Glomerular visceral epithelial cell (primary cell): ENCODE data around the gene ZNF792.
"Not testable (repeated sequence)": the region's sequence is repeated elsewhere in the genome, so short reads cannot be mapped to it uniquely, and the experiment has no call there.

ENCODE experiments used
- DNase-seq: peaks from one replicate; pipeline ENCODE4 v3.0.0-alpha.2; 2016; ENCODE audit errors: extremely low spot score

ZNF792 gene

DNA sequence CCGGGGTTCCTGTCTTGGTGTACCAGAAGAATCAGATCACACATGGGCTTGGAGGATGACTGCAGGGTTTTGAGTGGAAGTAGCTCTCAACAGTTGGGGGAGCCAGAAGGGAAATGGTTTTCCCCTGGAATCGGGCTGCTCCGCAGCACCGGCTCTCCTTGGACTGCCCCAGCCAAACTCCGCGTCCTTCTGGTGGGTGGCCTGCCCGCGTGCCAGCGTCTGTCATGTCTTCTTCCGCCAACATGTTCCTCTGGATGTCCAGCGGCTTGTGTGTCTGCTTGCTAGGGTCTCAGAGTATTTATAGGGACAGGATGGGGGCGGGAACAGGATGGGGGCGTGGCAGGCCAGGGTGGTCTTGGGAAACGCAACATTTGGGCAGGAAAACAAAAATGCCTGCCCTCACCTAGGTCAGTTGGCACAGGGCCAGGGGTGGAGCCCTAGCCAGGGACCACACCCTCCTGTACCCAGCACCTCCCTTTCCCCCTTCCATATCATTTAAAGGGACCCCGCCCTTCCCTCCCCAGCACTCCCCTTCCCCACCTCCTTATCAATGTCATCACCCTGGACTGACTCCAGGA, 38.7 kb downstream of the ZNF792 start:
- no peak for DNase-seq

DNA sequence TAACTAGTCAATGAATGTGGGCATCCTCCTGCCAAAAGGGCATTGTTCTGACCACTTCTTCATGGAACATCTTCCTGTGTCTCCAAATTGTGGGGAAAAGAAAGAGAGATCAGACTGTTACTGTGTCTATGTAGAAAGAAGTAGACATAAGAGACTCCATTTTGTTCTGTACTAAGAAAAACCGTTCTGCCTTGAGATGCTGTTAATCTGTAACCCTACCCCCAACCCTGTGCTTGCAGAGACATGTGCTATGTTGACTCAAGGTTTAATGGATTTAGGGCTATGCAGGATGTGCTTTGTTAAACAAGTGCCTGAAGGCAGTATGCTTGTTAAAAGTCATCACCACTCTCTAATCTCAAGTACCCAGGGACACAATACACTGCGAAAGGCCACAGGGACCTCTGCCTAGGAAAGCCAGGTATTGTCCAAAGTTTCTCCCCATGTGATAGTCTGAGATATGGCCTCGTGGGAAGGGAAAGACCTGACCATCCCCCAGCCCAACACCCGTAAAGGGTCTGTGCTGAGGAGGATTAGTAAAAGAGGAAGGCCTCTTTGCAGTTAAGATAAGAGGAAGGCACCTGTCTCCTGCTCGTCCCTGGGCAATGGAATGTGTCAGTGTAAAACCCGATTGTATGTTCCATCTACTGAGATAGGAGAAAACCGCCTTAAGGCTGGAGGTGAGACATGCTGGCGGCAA, 43.8 kb downstream of the ZNF792 start:
- DNase-seq, result not testable (repeated sequence)

DNA sequence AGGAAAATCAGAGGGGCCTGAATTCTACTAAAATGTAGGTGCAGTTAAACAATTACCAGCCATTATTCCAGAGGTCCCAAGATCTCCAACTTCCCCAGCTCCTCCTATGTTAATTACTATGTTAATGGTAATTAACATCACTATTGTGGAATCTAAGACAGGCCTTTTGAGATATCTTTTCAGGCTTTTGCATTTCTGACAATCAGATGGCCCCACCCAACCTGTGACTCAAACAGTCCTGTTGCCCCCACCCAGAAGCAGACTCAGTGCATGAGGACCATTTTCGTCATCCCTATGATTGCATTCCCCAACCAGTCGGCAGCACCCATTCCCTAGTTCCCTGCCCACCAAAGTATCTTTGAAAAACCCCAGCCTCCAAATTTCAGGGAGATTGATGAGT, 45.8 kb downstream of the ZNF792 start:
- DNase-seq, result no peak

DNA sequence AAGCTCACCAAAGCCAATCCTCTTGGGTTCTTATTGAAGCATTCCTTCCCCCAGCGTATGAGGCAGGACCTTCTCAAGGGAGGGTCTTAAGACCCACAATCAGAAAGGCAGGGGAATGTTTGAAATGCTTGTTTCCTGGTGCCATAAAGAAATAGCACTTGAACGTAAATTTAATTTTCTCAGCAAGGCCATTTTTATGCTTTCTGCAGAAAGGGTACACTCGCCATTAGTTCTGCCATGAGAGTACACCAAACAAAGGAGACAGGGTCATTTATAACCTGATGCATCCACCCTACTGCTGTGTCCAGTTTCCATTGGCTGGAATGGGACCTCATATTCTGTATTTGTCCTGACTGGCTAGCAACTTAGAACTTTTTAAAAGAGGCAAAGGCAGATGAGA, 46.9 kb downstream of the ZNF792 start:
- not testable (repeated sequence) for DNase-seq

DNA sequence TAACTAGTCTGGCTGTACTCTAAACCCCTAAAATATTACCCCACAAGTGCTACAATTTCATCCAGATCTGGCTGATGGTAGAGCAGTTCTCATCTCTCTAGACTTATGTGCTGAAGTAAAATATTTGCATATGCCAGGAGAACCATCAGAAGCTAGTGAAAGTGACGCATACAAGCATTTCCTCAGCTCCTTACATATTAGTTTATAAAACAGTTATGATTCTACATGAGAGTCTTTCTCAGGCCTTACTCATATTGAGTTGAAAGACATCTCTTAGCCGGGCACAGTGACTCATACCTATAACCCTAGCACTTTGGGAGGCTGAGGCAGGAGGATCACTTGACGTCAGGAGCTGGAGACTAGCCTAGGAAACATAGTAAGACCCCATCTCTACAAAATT, 53.3 kb downstream of the ZNF792 start:
- DNase-seq, result no peak
